Neural cell (in vitro differentiated cells): ENCODE data around the gene TSSC4. TPM values are rescaled to one million over a fixed set of nuclear protein-coding genes. Genes with fewer than 3 reads are reported as not detected.

Experiments
- H2AFZ ChIP-seq: fragments of 200-600, 300-800 bp; sonication (generic), shearing (Covaris generic); 2 replicates; pipeline ENCODE4 v1.6.0; 2014; ENCODE audit warnings: low read depth, mild to moderate bottlenecking, antibody characterized with exemption, low read length, moderate library complexity
- H3F3A ChIP-seq: fragments of 200-600 bp; shearing (Covaris generic); 2 replicates; pipeline ENCODE4 v1.6.1; 2016; ENCODE audit warnings: mild to moderate bottlenecking, moderate library complexity, mixed read lengths, antibody characterized with exemption, low read length; ENCODE audit not compliant: insufficient read depth, poor library complexity, severe bottlenecking
- H3K27ac ChIP-seq: fragments of 200-600, 300-800 bp; sonication (generic), shearing (Covaris generic); 2 replicates; pipeline ENCODE4 v1.5.1; 2014; ENCODE audit warnings: mild to moderate bottlenecking, low read length, moderate library complexity
- H3K27me3 ChIP-seq: fragments of 300-800, 200-600 bp; sonication (generic), shearing (Covaris generic); 2 replicates; pipeline ENCODE4 v1.6.0; 2014; ENCODE audit warnings: mild to moderate bottlenecking, low read depth, low read length, moderate library complexity; ENCODE audit not compliant: insufficient read depth
- H3K36me3 ChIP-seq: fragments of 300-800, 200-600 bp; sonication (generic), shearing (Covaris generic); 2 replicates; pipeline ENCODE4 v1.5.1; 2014; ENCODE audit warnings: mild to moderate bottlenecking, antibody characterized with exemption, low read length, moderate library complexity; ENCODE audit not compliant: insufficient read depth
- H3K4me2 ChIP-seq: fragments of 300-800, 200-600 bp; sonication (generic), shearing (Covaris generic); 2 replicates; pipeline ENCODE4 v1.6.0; 2014; ENCODE audit warnings: mild to moderate bottlenecking, low read length
- H3K4me3 ChIP-seq: fragments of 300-800, 200-600 bp; sonication (generic), shearing (Covaris generic); 2 replicates; pipeline ENCODE4 v1.5.1; 2014; ENCODE audit warnings: mild to moderate bottlenecking, low read length, moderate library complexity
- H3K79me2 ChIP-seq: fragments of 200-600 bp; shearing (Covaris generic); replicated peaks from 2 replicates; pipeline ENCODE4 v1.6.0; 2014; ENCODE audit warnings: mild to moderate bottlenecking, low read length, moderate library complexity; ENCODE audit not compliant: insufficient read depth
- H3K9ac ChIP-seq: fragments of 300-800, 200-600 bp; sonication (generic), shearing (Covaris generic); 2 replicates; pipeline ENCODE4 v1.6.1; 2016; ENCODE audit warnings: mild to moderate bottlenecking, low read length, mixed read lengths
- H3K9me2 ChIP-seq: fragments of 200-600 bp; shearing (Covaris generic); 2 replicates; pipeline ENCODE4 v1.6.1; 2016; ENCODE audit warnings: mild to moderate bottlenecking, low read length, mixed read lengths; ENCODE audit not compliant: insufficient read depth
- H3K9me3 ChIP-seq: fragments of 200-600, 300-800 bp; sonication (generic), shearing (Covaris generic); 2 replicates; pipeline ENCODE4 v1.6.1; 2016; ENCODE audit warnings: mild to moderate bottlenecking, mixed run types, low read length, moderate library complexity, mixed read lengths
- H4K20me1 ChIP-seq: fragments of 200-600 bp; shearing (Covaris generic); 2 replicates; pipeline ENCODE4 v1.6.1; 2016; ENCODE audit warnings: mild to moderate bottlenecking, mixed run types; ENCODE audit not compliant: insufficient read depth
- EP300 ChIP-seq: fragments of 450-650 bp; conservative IDR thresholded peaks from 2 replicates; pipeline ENCODE4 v1.6.1; 2014; ENCODE audit warnings: antibody characterized with exemption, mild to moderate bottlenecking, moderate library complexity; ENCODE audit not compliant: poor library complexity, severe bottlenecking
- EZH2 ChIP-seq: fragments of 200-600, 300-800 bp; shearing (Covaris generic), sonication (generic); IDR thresholded peaks from 2 replicates; pipeline ENCODE4 v1.6.1; 2014; ENCODE audit warnings: antibody characterized with exemption, low read length, borderline replicate concordance, mild to moderate bottlenecking; ENCODE audit not compliant: insufficient read depth, poor library complexity, severe bottlenecking
- MXI1 ChIP-seq: fragments of 450-650 bp; conservative IDR thresholded peaks from 2 replicates; pipeline ENCODE4 v1.6.1; 2014; ENCODE audit warnings: antibody characterized with exemption, mild to moderate bottlenecking; ENCODE audit not compliant: poor library complexity, severe bottlenecking
- POLR2AphosphoS5 ChIP-seq: IDR thresholded peaks from 2 replicates; pipeline ENCODE4 v1.6.1; 2012
- RAD21 ChIP-seq: fragments of 450-650 bp; conservative IDR thresholded peaks from 2 replicates; pipeline ENCODE4 v1.6.1; 2014; ENCODE audit warnings: antibody characterized with exemption, mild to moderate bottlenecking, moderate library complexity
- SMC3 ChIP-seq: fragments of 450-650 bp; conservative IDR thresholded peaks from 2 replicates; pipeline ENCODE4 v1.6.1; 2014; ENCODE audit warnings: antibody characterized with exemption, mild to moderate bottlenecking, moderate library complexity; ENCODE audit not compliant: poor library complexity
- TAF1 ChIP-seq: IDR thresholded peaks from 2 replicates; pipeline ENCODE4 v1.6.1; 2012; ENCODE audit warnings: low read depth
- polyA plus RNA-seq: library from polyadenylated mRNA; depleted of rRNA; stranded (reverse); fragments of >200 nt; gene quantifications from 2 replicates; pipeline ENCODE4 v1.2.3, GENCODE V29; 2014
- TF ChIP-seq, protein P1 (sequence below): fragments of 450-650 bp; IDR thresholded peaks from 2 replicates; pipeline ENCODE4 v1.5.1; 2014; ENCODE audit warnings: antibody characterized with exemption, mild to moderate bottlenecking, moderate library complexity; ENCODE audit not compliant: poor library complexity, severe bottlenecking
- TF ChIP-seq, protein P2 (sequence below): IDR thresholded peaks from 2 replicates; pipeline ENCODE4 v1.6.1; 2012; ENCODE audit warnings: borderline replicate concordance

TSSC4 gene
- polyA plus RNA-seq, 1 donor from 2014 or later: 54.3 TPM

DNA sequence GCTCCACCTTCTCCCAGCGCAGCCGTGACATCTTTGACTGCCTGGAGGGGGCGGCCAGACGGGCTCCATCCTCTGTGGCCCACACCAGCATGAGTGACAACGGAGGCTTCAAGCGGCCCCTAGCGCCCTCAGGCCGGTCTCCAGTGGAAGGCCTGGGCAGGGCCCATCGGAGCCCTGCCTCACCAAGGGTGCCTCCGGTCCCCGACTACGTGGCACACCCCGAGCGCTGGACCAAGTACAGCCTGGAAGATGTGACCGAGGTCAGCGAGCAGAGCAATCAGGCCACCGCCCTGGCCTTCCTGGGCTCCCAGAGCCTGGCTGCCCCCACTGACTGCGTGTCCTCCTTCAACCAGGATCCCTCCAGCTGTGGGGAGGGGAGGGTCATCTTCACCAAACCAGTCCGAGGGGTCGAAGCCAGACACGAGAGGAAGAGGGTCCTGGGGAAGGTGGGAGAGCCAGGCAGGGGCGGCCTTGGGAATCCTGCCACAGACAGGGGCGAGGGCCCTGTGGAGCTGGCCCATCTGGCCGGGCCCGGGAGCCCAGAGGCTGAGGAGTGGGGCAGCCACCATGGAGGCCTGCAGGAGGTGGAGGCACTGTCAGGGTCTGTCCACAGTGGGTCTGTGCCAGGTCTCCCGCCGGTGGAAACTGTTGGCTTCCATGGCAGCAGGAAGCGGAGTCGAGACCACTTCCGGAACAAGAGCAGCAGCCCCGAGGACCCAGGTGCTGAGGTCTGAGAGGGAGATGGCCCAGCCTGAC, 2.5 kb downstream of the TSSC4 start:
- Histone ChIP-seq H3F3A (no peaks in the 10 kb centered on the region), H3K4me3 (no peak overlapping the region), H2AFZ (no peak overlapping the region), H3K9me2 (no peaks in the 10 kb centered on the region), H3K9me3 (no peaks in the 10 kb centered on the region), H3K27me3 (no peaks in the 10 kb centered on the region), H3K79me2 (peaks cover 13% of the 10 kb centered on the region), H3K9ac (no peak overlapping the region), H3K4me2 (no peak overlapping the region), H4K20me1 (no peaks in the 10 kb centered on the region), H3K27ac (no peak overlapping the region), H3K36me3 (no peaks in the 10 kb centered on the region)
- TF ChIP-seq POLR2AphosphoS5: no peak
- TF ChIP-seq SMC3: no peak
- TF ChIP-seq, protein P1, sequence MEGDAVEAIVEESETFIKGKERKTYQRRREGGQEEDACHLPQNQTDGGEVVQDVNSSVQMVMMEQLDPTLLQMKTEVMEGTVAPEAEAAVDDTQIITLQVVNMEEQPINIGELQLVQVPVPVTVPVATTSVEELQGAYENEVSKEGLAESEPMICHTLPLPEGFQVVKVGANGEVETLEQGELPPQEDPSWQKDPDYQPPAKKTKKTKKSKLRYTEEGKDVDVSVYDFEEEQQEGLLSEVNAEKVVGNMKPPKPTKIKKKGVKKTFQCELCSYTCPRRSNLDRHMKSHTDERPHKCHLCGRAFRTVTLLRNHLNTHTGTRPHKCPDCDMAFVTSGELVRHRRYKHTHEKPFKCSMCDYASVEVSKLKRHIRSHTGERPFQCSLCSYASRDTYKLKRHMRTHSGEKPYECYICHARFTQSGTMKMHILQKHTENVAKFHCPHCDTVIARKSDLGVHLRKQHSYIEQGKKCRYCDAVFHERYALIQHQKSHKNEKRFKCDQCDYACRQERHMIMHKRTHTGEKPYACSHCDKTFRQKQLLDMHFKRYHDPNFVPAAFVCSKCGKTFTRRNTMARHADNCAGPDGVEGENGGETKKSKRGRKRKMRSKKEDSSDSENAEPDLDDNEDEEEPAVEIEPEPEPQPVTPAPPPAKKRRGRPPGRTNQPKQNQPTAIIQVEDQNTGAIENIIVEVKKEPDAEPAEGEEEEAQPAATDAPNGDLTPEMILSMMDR: no peak
- no peak for TF ChIP-seq RAD21
- TF ChIP-seq MXI1: no peak
- TF ChIP-seq, protein P2, sequence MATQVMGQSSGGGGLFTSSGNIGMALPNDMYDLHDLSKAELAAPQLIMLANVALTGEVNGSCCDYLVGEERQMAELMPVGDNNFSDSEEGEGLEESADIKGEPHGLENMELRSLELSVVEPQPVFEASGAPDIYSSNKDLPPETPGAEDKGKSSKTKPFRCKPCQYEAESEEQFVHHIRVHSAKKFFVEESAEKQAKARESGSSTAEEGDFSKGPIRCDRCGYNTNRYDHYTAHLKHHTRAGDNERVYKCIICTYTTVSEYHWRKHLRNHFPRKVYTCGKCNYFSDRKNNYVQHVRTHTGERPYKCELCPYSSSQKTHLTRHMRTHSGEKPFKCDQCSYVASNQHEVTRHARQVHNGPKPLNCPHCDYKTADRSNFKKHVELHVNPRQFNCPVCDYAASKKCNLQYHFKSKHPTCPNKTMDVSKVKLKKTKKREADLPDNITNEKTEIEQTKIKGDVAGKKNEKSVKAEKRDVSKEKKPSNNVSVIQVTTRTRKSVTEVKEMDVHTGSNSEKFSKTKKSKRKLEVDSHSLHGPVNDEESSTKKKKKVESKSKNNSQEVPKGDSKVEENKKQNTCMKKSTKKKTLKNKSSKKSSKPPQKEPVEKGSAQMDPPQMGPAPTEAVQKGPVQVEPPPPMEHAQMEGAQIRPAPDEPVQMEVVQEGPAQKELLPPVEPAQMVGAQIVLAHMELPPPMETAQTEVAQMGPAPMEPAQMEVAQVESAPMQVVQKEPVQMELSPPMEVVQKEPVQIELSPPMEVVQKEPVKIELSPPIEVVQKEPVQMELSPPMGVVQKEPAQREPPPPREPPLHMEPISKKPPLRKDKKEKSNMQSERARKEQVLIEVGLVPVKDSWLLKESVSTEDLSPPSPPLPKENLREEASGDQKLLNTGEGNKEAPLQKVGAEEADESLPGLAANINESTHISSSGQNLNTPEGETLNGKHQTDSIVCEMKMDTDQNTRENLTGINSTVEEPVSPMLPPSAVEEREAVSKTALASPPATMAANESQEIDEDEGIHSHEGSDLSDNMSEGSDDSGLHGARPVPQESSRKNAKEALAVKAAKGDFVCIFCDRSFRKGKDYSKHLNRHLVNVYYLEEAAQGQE: no peak
- no peak for TF ChIP-seq TAF1
- no peak for TF ChIP-seq EZH2
- TF ChIP-seq EP300: no peak

DNA sequence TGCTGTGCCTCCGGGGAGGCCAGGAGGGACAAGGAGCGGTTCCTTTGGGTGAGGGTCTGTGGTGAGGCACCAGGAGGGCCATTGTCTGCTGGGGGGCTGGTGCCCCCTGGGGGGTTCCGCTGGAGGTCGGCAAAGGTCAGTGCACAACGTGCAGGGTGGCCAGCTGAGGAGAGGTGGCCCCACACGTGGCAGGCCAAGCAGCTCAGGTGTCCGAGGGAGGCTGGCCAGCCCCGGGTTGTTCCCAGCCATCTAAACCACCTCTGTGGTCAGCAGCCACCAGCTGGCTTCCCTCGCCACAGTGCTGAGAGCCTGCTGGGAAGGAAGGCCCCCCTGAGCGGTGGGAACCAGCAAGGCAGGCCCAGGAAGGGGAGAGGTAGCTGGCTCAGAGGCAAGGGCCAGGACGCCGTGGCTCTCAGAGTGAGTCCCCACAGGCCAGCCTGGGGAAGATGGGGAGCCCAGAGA, 4.2 kb downstream of the TSSC4 start:
- Histone ChIP-seq H3K9ac (no peak overlapping the region), H3K4me2 (no peak overlapping the region), H3K9me3 (no peaks in the 10 kb centered on the region), H3K4me3 (no peak overlapping the region), H3K27me3 (no peaks in the 10 kb centered on the region), H3K36me3 (no peaks in the 10 kb centered on the region), H3K9me2 (no peaks in the 10 kb centered on the region), H4K20me1 (no peaks in the 10 kb centered on the region), H3K27ac (no peak overlapping the region), H2AFZ (no peak overlapping the region), H3F3A (no peaks in the 10 kb centered on the region), H3K79me2 (peaks cover 13% of the 10 kb centered on the region)
- TF ChIP-seq, protein P1: no peak
- no peak for TF ChIP-seq TAF1
- TF ChIP-seq SMC3: no peak
- TF ChIP-seq MXI1: no peak
- no peak for TF ChIP-seq EZH2
- TF ChIP-seq POLR2AphosphoS5: no peak
- no peak for TF ChIP-seq EP300
- no peak for TF ChIP-seq RAD21
- TF ChIP-seq, protein P2: no peak
